LNCAP (cell line): ENCODE results near the gene ABCA1.

Experiments
- TF ChIP-seq, protein P1 (sequence below): fragments of 450-650 bp; IDR thresholded peaks from 2 replicates; pipeline ENCODE4 v1.5.1; 2017; ENCODE audit warnings: mild to moderate bottlenecking

ABCA1 gene

DNA sequence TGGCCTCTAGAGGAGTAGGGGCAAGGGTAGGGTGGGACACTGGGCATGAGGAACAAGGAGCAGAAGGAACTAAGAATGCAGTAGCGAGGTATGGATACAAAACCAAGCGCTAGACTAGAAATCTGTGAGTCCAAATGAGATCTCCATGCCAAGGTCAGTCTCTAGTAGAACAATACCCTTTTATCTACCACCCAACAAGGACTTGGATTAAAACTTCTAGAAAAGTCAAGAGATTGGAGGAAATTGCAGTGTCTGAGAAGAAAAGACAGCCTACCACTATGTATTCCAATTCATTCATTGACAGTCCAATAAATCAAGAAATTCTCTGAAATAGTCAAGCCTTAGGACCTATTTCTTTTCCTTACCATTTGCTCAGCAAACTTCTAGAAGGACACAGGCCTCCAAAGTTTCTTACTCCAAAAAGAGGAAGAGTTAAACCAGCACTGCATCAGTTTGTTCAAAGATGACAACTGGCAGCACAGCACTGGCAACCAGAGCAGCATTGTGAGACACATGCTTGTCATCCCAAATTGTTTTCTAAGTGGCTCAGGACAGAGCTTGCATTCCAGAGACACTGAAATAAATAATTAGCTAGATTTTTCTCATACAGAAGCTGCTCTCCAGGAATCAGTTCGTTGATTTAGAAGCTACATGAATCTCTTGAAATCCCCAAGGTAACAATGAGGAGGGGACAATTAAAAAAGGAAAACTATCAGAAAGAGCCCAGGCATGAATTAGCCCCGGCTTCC, 22.6 kb downstream of the ABCA1 start:
- TF ChIP-seq, protein P1, sequence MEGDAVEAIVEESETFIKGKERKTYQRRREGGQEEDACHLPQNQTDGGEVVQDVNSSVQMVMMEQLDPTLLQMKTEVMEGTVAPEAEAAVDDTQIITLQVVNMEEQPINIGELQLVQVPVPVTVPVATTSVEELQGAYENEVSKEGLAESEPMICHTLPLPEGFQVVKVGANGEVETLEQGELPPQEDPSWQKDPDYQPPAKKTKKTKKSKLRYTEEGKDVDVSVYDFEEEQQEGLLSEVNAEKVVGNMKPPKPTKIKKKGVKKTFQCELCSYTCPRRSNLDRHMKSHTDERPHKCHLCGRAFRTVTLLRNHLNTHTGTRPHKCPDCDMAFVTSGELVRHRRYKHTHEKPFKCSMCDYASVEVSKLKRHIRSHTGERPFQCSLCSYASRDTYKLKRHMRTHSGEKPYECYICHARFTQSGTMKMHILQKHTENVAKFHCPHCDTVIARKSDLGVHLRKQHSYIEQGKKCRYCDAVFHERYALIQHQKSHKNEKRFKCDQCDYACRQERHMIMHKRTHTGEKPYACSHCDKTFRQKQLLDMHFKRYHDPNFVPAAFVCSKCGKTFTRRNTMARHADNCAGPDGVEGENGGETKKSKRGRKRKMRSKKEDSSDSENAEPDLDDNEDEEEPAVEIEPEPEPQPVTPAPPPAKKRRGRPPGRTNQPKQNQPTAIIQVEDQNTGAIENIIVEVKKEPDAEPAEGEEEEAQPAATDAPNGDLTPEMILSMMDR, result no peak

DNA sequence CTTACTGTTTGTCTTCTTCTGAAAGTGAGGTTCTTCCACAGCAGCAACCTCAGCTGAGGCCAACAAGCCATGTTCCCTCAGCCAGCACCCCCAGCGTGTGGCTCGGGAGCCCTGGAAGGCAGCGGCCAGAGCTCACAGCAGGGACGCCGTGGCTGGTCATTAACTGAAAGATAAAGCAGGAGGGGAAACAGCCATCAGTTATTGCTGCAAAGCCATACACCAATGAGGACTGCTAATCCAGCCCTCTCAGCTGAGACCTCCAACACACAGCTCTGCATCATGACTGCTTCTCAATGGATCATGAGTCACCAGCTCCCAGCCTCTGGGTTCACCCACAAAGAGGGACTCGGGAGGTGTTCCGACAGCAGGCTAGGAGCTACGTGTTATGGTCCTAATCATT, 24.3 kb downstream of the ABCA1 start:
- TF ChIP-seq, protein P1, result no peak

DNA sequence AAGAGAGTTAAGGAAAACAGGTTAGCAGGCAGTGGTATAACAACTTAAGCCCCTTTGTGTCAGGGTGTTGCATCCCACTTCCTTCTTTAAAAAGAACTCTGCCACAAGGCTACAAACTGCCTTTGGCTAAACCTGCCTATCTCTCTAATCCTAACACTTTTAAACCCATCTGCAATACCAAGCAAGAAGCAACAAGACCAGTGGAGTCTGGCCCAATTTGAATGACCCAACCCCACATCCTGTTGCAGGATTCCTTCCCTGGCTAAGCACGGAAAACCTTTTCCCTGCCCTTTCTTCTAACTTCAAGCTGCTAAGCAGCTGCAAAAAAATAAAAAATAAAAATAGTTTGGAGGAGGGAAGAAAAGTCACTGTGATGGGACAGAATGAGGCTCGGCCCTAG, 27.1 kb downstream of the ABCA1 start:
- TF ChIP-seq, protein P1, result no peak

DNA sequence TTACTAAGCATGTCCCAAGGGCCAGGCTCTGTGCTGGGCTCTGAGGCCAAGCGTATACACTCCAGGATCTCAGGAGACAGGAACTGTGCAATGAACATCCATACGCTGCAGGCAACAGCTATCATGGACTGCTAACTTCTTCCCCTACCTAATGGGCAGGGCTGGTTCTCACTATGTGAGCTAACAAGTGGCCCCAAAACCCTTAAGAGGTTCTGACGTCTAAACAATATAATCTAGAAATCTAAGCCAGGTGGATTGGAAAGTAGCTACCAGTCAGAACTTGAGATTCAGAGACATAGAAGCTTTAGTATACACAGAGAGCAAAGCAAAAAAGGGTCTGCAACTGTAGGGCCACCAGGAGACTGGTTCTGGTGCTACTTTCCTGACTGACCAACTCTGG, 27.6 kb downstream of the ABCA1 start:
- TF ChIP-seq, protein P1, result no peak

DNA sequence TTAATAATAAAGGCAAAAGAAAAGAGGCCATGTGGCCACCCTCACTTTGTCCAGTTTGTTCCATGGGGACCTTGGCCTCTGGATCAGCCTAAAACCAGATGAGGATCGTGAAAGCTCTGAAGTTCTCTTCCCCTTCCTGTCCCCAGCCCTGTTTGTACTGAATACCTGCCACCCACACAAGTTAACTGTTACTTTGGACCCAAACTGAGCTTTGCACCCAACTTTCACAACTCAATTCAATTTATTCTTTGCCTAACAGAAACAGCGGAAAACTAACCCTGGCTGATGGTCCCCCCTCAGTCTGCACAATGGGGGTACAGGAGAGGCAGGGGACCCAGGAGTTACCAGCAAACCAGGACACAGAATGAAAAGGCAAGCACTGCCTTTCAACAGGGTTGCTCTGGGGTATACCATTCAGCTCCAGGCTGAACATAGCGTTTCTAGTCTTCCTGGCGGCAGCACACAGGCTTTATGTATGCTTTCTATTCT, 28.2 kb downstream of the ABCA1 start:
- TF ChIP-seq, protein P1, result no peak

DNA sequence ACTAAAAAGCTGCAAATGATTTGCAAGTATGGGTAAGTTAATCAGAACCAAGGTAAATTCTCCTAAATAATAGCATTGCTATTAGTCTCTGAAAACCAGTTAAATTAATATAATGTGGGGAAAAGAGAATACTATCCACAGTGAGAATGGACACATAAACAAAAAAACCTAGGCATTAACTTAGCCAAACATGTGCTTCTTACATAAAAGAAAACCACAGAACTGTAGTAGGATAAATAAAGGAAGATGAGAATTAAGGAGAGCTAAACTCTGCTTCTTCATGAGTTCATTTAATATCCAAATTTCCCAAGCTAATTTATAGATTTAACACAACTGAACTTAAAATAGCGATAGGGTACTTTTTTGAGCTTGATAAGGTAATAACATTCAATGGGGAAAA, 31.8 kb downstream of the ABCA1 start:
- TF ChIP-seq, protein P1, result no peak

DNA sequence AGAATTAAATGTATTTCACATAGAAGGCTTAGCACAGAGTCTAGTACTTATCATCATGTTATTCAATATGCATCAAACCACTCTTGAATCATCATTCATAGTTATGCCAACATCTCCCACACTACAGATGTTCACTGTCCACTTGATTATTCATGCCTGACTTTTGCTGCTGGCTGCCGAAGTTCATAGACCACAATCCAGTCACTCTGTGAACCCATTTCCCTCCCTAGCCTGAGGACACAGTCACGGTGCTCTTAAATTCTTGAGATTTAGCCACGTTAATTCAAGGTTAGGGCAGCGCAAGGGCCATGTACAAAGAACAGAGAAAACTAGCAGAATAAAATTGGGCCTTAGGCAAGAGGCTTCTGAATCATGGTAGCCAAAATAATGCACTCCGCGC, 32.4 kb downstream of the ABCA1 start:
- TF ChIP-seq, protein P1, result no peak
